ENCODE measurements around the gene LOXL1.

Gene LOXL1

GRCh38 chr15:73994912-73995622, 68.8 kb downstream of the LOXL1 start (continued):
- TF ChIP-seq TSHZ2 (CRISPR knock-in tag; IDR thresholded peaks at IDR 0.05) (no peak), ARNTL (CRISPR knock-in tag; IDR thresholded peaks at IDR 0.05; ENCODE audit: borderline replicate concordance, low read depth) (no peak), CSDC2 (CRISPR knock-in tag; IDR thresholded peaks at IDR 0.05) (no peak), CREB5 (CRISPR knock-in tag; IDR thresholded peaks at IDR 0.05; ENCODE audit: low read depth) (no peak), ESRRG (CRISPR knock-in tag; IDR thresholded peaks at IDR 0.05) (no peak), ZFP3 (CRISPR knock-in tag; IDR thresholded peaks at IDR 0.05) (no peak), GLIS3 (CRISPR knock-in tag; IDR thresholded peaks at IDR 0.05) (no peak), ZNF8 (CRISPR knock-in tag; IDR thresholded peaks at IDR 0.05) (no peak)

GRCh38 chr15:73996267-73996666, 70.0 kb downstream of the LOXL1 start:
- no peak for ATAC-seq
- TF ChIP-seq RARB (CRISPR knock-in tag; IDR thresholded peaks at IDR 0.05) (no peak), ZNF565 (CRISPR knock-in tag; conservative IDR thresholded peaks at IDR 0.05; ENCODE audit: low read depth) (no peak), ISL1 (CRISPR knock-in tag; IDR thresholded peaks at IDR 0.05) (no peak), CREB5 (CRISPR knock-in tag; IDR thresholded peaks at IDR 0.05; ENCODE audit: low read depth) (no peak), TCF4 (CRISPR knock-in tag; IDR thresholded peaks at IDR 0.05; ENCODE audit: borderline replicate concordance) (no peak), POU6F1 (CRISPR knock-in tag; IDR thresholded peaks at IDR 0.05; ENCODE audit: borderline replicate concordance, low read depth) (no peak), OSR1 (CRISPR knock-in tag; IDR thresholded peaks at IDR 0.05) (no peak), CSDC2 (CRISPR knock-in tag; IDR thresholded peaks at IDR 0.05) (no peak), ZC3H10 (CRISPR knock-in tag; IDR thresholded peaks at IDR 0.05) (no peak), PPARA (CRISPR knock-in tag; IDR thresholded peaks at IDR 0.05; ENCODE audit: borderline replicate concordance) (no peak), PATZ1 (CRISPR knock-in tag; IDR thresholded peaks at IDR 0.05; ENCODE audit: borderline replicate concordance) (no peak), TSHZ2 (CRISPR knock-in tag; IDR thresholded peaks at IDR 0.05) (no peak), SNAI2 (CRISPR knock-in tag; IDR thresholded peaks at IDR 0.05) (no peak)
